DOHH2 (cell line): Measurements from ENCODE around the gene PTCH1.

Source experiments
- H3F3A ChIP-seq: fragments of 200-600 bp; sonication (generic), shearing (Covaris generic); 2 replicates; pipeline ENCODE4 v1.6.0; 2016; ENCODE audit warnings: antibody characterized with exemption, mild to moderate bottlenecking; ENCODE audit not compliant: control insufficient read depth, insufficient read depth
- H3K27ac ChIP-seq: fragments of 200-600 bp; sonication (generic); 2 replicates; pipeline ENCODE4 v1.5.1; 2014; ENCODE audit warnings: low read depth, mild to moderate bottlenecking, low read length, moderate library complexity
- H3K27me3 ChIP-seq: fragments of 200-600 bp; sonication (generic); 2 replicates; pipeline ENCODE4 v1.6.1; 2014; ENCODE audit warnings: mild to moderate bottlenecking, low read length, mixed read lengths; ENCODE audit not compliant: control insufficient read depth
- H3K36me3 ChIP-seq: fragments of 200-600 bp; sonication (generic); 2 replicates; pipeline ENCODE4 v1.6.1; 2014; ENCODE audit warnings: mild to moderate bottlenecking, low read length, moderate library complexity, mixed read lengths; ENCODE audit not compliant: control insufficient read depth
- H3K4me1 ChIP-seq: fragments of 200-600 bp; sonication (generic); 2 replicates; pipeline ENCODE4 v1.6.1; 2014; ENCODE audit warnings: mild to moderate bottlenecking, low read length, mixed read lengths; ENCODE audit not compliant: control insufficient read depth
- H3K4me2 ChIP-seq: fragments of 200-600 bp; sonication (generic); 2 replicates; pipeline ENCODE4 v1.6.0; 2014; ENCODE audit warnings: mild to moderate bottlenecking, low read length, moderate library complexity
- H3K4me3 ChIP-seq: fragments of 200-600 bp; sonication (generic); 2 replicates; pipeline ENCODE4 v1.5.1; 2014; ENCODE audit warnings: mild to moderate bottlenecking, low read length, mixed read lengths
- H3K79me2 ChIP-seq: fragments of 200-600 bp; sonication (generic); 2 replicates; pipeline ENCODE4 v1.6.1; 2014; ENCODE audit warnings: mild to moderate bottlenecking, low read length, mixed read lengths; ENCODE audit not compliant: control insufficient read depth
- H3K9me2 ChIP-seq: fragments of 200-600 bp; sonication (generic); replicated peaks from 2 replicates; pipeline ENCODE4 v1.6.1; 2014; ENCODE audit warnings: mild to moderate bottlenecking, low read length, mixed read lengths; ENCODE audit not compliant: control insufficient read depth
- H3K9me3 ChIP-seq: fragments of 200-600 bp; sonication (generic); 2 replicates; pipeline ENCODE4 v1.6.1; 2014; ENCODE audit warnings: antibody characterized with exemption, low read length, mixed read lengths; ENCODE audit not compliant: control insufficient read depth, insufficient read depth
- H4K20me1 ChIP-seq: fragments of 200-600 bp; sonication (generic); 2 replicates; pipeline ENCODE4 v1.6.0; 2014; ENCODE audit warnings: low read depth, mild to moderate bottlenecking, antibody characterized with exemption, low read length, moderate library complexity; ENCODE audit not compliant: control insufficient read depth, insufficient read depth
- CTCF ChIP-seq: fragments of 200-600 bp; sonication (generic); IDR thresholded peaks from one replicate; pipeline ENCODE4 v1.5.1; 2014; ENCODE audit warnings: antibody characterized with exemption, mild to moderate bottlenecking, low read depth, low read length; ENCODE audit not compliant: poor library complexity, severe bottlenecking
- EZH2phosphoT487 ChIP-seq: fragments of 200-600 bp; sonication (generic); IDR thresholded peaks from 2 replicates; pipeline ENCODE4 v1.6.1; 2017; ENCODE audit warnings: borderline replicate concordance, mild to moderate bottlenecking, antibody characterized with exemption, low read length, moderate library complexity, mixed read lengths

Gene PTCH1

DNA sequence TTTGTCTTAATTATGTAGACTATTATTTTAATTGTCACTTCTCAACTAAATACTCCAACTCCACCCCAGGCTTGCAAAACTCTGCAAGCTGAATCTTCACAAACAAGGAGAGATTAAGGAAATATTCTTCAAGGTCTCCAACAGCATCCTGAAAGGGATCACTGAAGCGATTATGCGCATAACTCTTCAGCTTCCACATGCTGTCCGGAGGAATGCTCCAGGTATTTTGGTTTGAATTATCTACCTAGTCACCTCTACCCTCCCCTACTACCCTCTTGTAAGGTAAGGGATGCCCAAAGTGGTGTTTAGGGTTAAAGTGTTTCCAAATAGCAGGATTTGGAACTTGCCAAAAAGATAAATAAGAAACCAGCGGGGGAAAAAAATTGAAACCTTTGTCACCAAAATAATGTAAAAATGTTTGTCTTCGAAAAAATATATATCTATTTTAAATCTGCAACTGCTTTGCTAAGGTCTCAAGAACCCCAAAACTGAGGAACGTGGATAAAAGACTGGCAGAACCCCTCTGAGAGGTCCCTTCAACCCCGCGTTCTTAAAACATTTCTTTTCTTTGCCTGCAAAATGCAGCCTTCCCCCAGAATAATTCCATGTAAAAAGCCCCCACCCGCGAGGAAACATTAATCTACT is 11.6 kb downstream of the PTCH1 start:
- H3K9me2 ChIP-seq: no peaks in the 10 kb centered on the region
- peaks cover 21% of the 10 kb centered on the region; the same call in 1 of the 2 replicates for H4K20me1 ChIP-seq
- H3K27me3 ChIP-seq: no peaks in the 10 kb centered on the region
- H3K36me3 ChIP-seq: peaks cover 58% of the 10 kb centered on the region
- H3K4me2 ChIP-seq: peak overlapping the region; percentile 76
- TF ChIP-seq EZH2phosphoT487: no peak
- TF ChIP-seq CTCF: no peak
- peaks cover 44% of the 10 kb centered on the region for H3K4me1 ChIP-seq
- peak overlapping the region; percentile 62 for H3K27ac ChIP-seq
- peaks cover 9% of the 10 kb centered on the region for H3F3A ChIP-seq
- peaks cover 88% of the 10 kb centered on the region for H3K79me2 ChIP-seq
- H3K4me3 ChIP-seq: peak overlapping the region; percentile 91
- H3K9me3 ChIP-seq: no peaks in the 10 kb centered on the region

DNA sequence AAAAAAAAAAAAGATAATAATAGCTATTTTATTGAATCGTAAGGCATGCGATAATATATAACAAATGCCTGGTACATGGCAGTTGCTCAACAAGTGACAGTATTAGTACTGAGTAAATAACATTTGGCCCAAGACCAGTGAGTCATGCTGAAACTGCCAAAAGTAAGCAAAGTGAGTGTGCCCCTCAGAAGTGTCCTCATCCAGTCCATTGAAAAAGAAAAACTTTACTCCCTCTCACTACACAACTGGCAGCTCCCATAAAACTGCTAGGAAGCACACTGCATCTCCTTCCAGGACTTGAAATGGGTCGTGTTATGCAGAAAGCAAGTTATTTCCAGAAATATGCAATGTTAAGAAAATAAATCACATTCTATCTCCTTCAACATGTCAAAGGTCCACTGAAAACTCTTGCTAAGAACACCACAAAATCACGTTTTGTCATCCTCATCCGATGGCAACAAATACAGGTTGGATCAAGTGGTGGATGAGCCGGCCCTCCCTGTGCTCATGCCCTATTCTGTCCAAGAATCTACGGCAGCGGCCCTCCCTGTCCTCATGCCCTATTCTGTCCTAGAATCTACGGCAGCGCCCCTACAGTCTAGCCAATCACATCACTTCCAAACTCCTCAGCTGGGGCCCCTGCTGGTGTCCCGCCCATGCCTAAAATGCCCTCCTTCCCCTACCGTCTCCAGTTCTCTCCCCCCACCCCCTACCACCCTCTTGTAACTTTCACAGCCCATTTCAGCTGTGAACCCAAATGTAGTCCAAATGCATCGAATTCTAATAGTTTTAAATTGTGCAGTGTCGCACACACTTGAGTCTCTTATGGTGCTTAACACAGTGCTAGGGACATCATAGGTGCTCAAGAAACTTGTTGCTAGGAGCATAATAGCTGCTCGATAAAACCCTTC is 12.5 kb downstream of the PTCH1 start:
- Histone ChIP-seq H4K20me1 (peaks cover 21% of the 10 kb centered on the region; the same call in 1 of the 2 replicates), H3K36me3 (peaks cover 63% of the 10 kb centered on the region), H3K27ac (no peak overlapping the region), H3K9me2 (no peaks in the 10 kb centered on the region), H3K4me3 (peak overlapping the region; percentile 91), H3K4me2 (peak overlapping the region; percentile 76), H3K9me3 (no peaks in the 10 kb centered on the region), H3K4me1 (peaks cover 45% of the 10 kb centered on the region), H3K27me3 (no peaks in the 10 kb centered on the region), H3F3A (peaks cover under 1% of the 10 kb centered on the region; the same call in 1 of the 2 replicates), H3K79me2 (peaks cover 88% of the 10 kb centered on the region)
- TF ChIP-seq EZH2phosphoT487: no peak
- peak; percentile 51 for TF ChIP-seq CTCF

GRCh38 chr9:95503369-95503768 is 13.4 kb downstream of the PTCH1 start:
- H3K4me2 ChIP-seq: peak overlapping the region; percentile 29
- no peak for TF ChIP-seq EZH2phosphoT487
- TF ChIP-seq CTCF: no peak
- no peaks in the 10 kb centered on the region for H3K9me3 ChIP-seq
- peaks cover 91% of the 10 kb centered on the region for H3K79me2 ChIP-seq
- no peaks in the 10 kb centered on the region for H3F3A ChIP-seq
- H3K4me3 ChIP-seq: peak overlapping the region; percentile 22
- no peak overlapping the region for H3K27ac ChIP-seq
- H4K20me1 ChIP-seq: peaks cover 21% of the 10 kb centered on the region
- no peaks in the 10 kb centered on the region for H3K27me3 ChIP-seq
- H3K9me2 ChIP-seq: no peaks in the 10 kb centered on the region
- peaks cover 68% of the 10 kb centered on the region for H3K36me3 ChIP-seq
- peaks cover 52% of the 10 kb centered on the region for H3K4me1 ChIP-seq
